OCI-LY3 (cell line): ENCODE results near the gene KCND2.

ENCODE experiments used
- CTCF ChIP-seq: fragments of 200-600, 300-600 bp; sonication (generic); IDR thresholded peaks from 2 replicates; pipeline ENCODE4 v1.5.1; 2014; ENCODE audit warnings: antibody characterized with exemption, low read length, low read depth
- EZH2phosphoT487 ChIP-seq: fragments of 200-600 bp; shearing (Covaris generic); IDR thresholded peaks from 2 replicates; pipeline ENCODE4 v1.6.1; 2018; ENCODE audit warnings: antibody characterized with exemption, mixed run types, low read depth

DNA sequence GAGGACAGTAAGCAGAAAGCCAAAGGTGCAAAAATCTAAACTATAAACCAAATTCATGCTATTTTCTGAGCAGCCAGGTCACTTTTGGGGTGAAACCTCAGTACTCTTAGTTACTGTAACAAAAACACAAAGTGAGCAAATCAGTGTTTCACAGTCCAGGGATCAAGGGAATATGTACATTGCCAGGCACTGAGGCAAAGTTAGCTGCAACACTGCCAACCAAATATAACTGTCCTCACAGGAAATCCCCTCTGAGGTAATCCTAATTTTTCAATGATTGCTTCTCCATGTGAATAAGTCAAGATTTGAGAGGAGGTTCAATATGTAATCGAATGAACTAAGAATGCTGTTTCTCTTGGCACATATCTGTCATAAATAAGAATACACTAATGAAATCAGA, 355.3 kb downstream of the KCND2 start:
- TF ChIP-seq CTCF, result no peak
- TF ChIP-seq EZH2phosphoT487, result no peak
